Spleen (tissue), 11 donors: ENCODE measurements around the gene ERBB4. TPM values are rescaled to one million over a fixed set of nuclear protein-coding genes. Genes with fewer than 3 reads are reported as not detected.

Source experiments
- DNase-seq: peaks from one replicate; pipeline ENCODE4 v3.0.0-alpha.2; 2020
- H3K27ac ChIP-seq, 8 donors: fragments of 200-600 bp; sonication (generic) in 7 of 8; 1 replicate in 4 of 8; 2 replicates in 4 of 8; pipeline versions ENCODE4 v1.5.0 to v1.8.0; 2016 to 2021; ENCODE audit warnings: inconsistent platforms in 4 of 8, mild to moderate bottlenecking in 4 of 8, moderate library complexity in 1 of 8
- H3K27me3 ChIP-seq, 7 donors: fragments of 200-600 bp; sonication (generic) in 6 of 7; replicated peaks in 1 of 7; 1 replicate in 4 of 7; 2 replicates in 3 of 7; pipeline versions ENCODE4 v1.5.0 to v1.8.0; 2016 to 2021; ENCODE audit warnings: inconsistent platforms in 3 of 7, mild to moderate bottlenecking in 1 of 7
- H3K36me3 ChIP-seq, 6 donors: fragments of 200-600 bp; sonication (generic) in 5 of 6; 1 replicate in 4 of 6; 2 replicates in 2 of 6; pipeline versions ENCODE4 v1.5.0 to v1.8.0; 2016 to 2021; ENCODE audit warnings: inconsistent platforms in 2 of 6
- H3K4me1 ChIP-seq, 6 donors: fragments of 200-600 bp; sonication (generic) in 5 of 6; 1 replicate in 3 of 6; 2 replicates in 3 of 6; pipeline versions ENCODE4 v1.5.0 to v1.8.0; 2016 to 2021; ENCODE audit warnings: inconsistent platforms in 3 of 6
- H3K4me3 ChIP-seq, 8 donors: fragments of 200-600 bp; sonication (generic) in 7 of 8; 1 replicate in 4 of 8; 2 replicates in 4 of 8; pipeline versions ENCODE4 v1.5.0 to v1.8.0; 2016 to 2021; ENCODE audit warnings: inconsistent platforms in 4 of 8, mild to moderate bottlenecking in 4 of 8, moderate library complexity in 2 of 8
- H3K9me3 ChIP-seq, 8 donors: fragments of 200-600 bp; sonication (generic) in 7 of 8; 1 replicate in 4 of 8; 2 replicates in 4 of 8; pipeline versions ENCODE4 v1.5.0 to v1.8.0; 2016 to 2021; ENCODE audit warnings: inconsistent platforms in 4 of 8
- CTCF ChIP-seq, 11 experiments: fragments of 200-600 bp in 7 of 11; fragments of 450-650 bp in 4 of 11; sonication (generic) in 4 of 11; IDR thresholded peaks in 8 of 11; conservative IDR thresholded peaks in 3 of 11; 1 replicate in 7 of 11; 2 replicates in 4 of 11; pipeline versions ENCODE4 v1.4.0 to v1.8.0; 2016 to 2021; ENCODE audit warnings: antibody characterized with exemption in 11 of 11, inconsistent platforms in 4 of 11, mild to moderate bottlenecking in 1 of 11
- POLR2A ChIP-seq, 3 donors: fragments of 450-650 bp; IDR thresholded peaks; one replicate each; pipeline ENCODE4 v1.5.1; 2017; ENCODE audit warnings: antibody characterized with exemption in 3 of 3, mild to moderate bottlenecking in 1 of 3
- POLR2AphosphoS5 ChIP-seq, 3 donors: sonication (generic); formaldehyde crosslinking; IDR thresholded peaks; one replicate each; pipeline ENCODE4 v1.5.1; 2017; ENCODE audit warnings: antibody characterized with exemption in 3 of 3
- WGBS, 5 donors: extraction: QIAGEN DNeasy Blood & Tissue Kit in 3 of 5; methylation state at CpG; one replicate each; pipeline versions ENCODE4 v1.1.5 to v1.1.7; 2013 to 2018; 5-methylcytosine and 5-hydroxymethylcytosine counted together
- intact Hi-C: fragments of 100-400 bp; cut with DNase I; formaldehyde crosslinking; loops from one replicate; pipeline ENCODE4 v1.15.0; 2023; ENCODE audit warnings: low total_unique reads
- polyA plus RNA-seq, 3 donors: library from polyadenylated mRNA; stranded (reverse); fragments of 200-250 nt; gene quantifications; one replicate each; pipeline ENCODE4 v1.2.1, GENCODE V29; 2013
- total RNA-seq, 7 donors: library from RNA; depleted of rRNA in 3 of 7; stranded (reverse); fragments of >200 nt in 3 of 7; fragmentation: NEBNext Ultra II Directional in 4 of 7; extraction: Animal tissue kit (Norgen Biotek cat#: 25700) in 4 of 7; gene quantifications; one replicate each; pipeline versions ENCODE4 v1.1.0 to v1.2.1, GENCODE V29; 2016 to 2021
- donor health status: healthy with polysubstance abuse.
- donor health status: DM: no; HTN: no; CAD: no; lungs with moderate emphysema.
- donor health status: DM: no; HTN: no; CAD: no.
- donor health status: Bipolar disorder and iron deficiency.
- donor health status: healthy.
- donor health status: DM: no; HTN: no; CAD: no.
- donor health status: DM: yes; HTN: yes; CAD: no.

The ERBB4 gene
- total and polyA plus RNA-seq, 10 donors: under 0.01 to 1.4 (median 0.35) TPM

- 67 to 74% (median 71%) methylated on average over 6 of the region's 6 CpGs for WGBS, 5 donors
- H3K27ac ChIP-seq: no peak overlapping the region
- TF ChIP-seq POLR2A (IDR thresholded peaks at IDR 0.05) (no peak), POLR2AphosphoS5 (IDR thresholded peaks at IDR 0.05) (no peak), CTCF (IDR thresholded peaks at IDR 0.05 in 8 of 11, conservative IDR thresholded peaks at IDR 0.05 in 3 of 11) (no peak)
- H3K4me3 ChIP-seq: no peak overlapping the region
- no peak for DNase-seq
- peaks cover 0 to 3% (median 0%) of the 10 kb centered on the region in 8 donors for H3K9me3 ChIP-seq
- H3K4me1 ChIP-seq: no peaks in the 10 kb centered on the region
- no peaks in the 10 kb centered on the region for H3K27me3 ChIP-seq
- no peaks in the 10 kb centered on the region for H3K36me3 ChIP-seq
- intact Hi-C loops: no loop called here
Observed at GRCh38 chr2:211881449-211881848, 657.2 kb downstream of the ERBB4 start.

- peaks cover 0 to 3% (median 0%) of the 10 kb centered on the region in 8 donors for H3K9me3 ChIP-seq
- DNase-seq: no peak
- no peaks in the 10 kb centered on the region for H3K36me3 ChIP-seq
- no peaks in the 10 kb centered on the region for H3K27me3 ChIP-seq
- no peak for TF ChIP-seq CTCF (IDR thresholded peaks at IDR 0.05 in 8 of 11, conservative IDR thresholded peaks at IDR 0.05 in 3 of 11)
- TF ChIP-seq POLR2A (IDR thresholded peaks at IDR 0.05): no peak
- TF ChIP-seq POLR2AphosphoS5 (IDR thresholded peaks at IDR 0.05): no peak
- intact Hi-C loops: no loop called here
- no peak overlapping the region for H3K27ac ChIP-seq
- no peaks in the 10 kb centered on the region for H3K4me1 ChIP-seq
- no peak overlapping the region for H3K4me3 ChIP-seq
Observed at GRCh38 chr2:211879323-211879722, 659.3 kb downstream of the ERBB4 start.

- intact Hi-C loops: no loop called here
- 73 to 82% (median 77%) methylated on average over 4 of the region's 4 CpGs for WGBS, 5 donors
- Histone ChIP-seq H3K36me3 (no peaks in the 10 kb centered on the region), H3K4me3 (no peak overlapping the region), H3K27ac (no peak overlapping the region), H3K4me1 (no peaks in the 10 kb centered on the region), H3K9me3 (no peaks in the 10 kb centered on the region), H3K27me3 (no peaks in the 10 kb centered on the region)
- TF ChIP-seq CTCF (IDR thresholded peaks at IDR 0.05 in 8 of 11, conservative IDR thresholded peaks at IDR 0.05 in 3 of 11) (no peak), POLR2A (IDR thresholded peaks at IDR 0.05) (no peak), POLR2AphosphoS5 (IDR thresholded peaks at IDR 0.05) (no peak)
- no peak for DNase-seq
Observed at GRCh38 chr2:211877061-211877460, 661.5 kb downstream of the ERBB4 start.

GRCh38 chr2:211875488-211875887, 663.1 kb downstream of the ERBB4 start:
- no peaks in the 10 kb centered on the region for H3K36me3 ChIP-seq
- no peak for DNase-seq
- no peak overlapping the region for H3K4me3 ChIP-seq
- H3K4me1 ChIP-seq: no peaks in the 10 kb centered on the region
- H3K27me3 ChIP-seq: no peaks in the 10 kb centered on the region
- TF ChIP-seq POLR2A (IDR thresholded peaks at IDR 0.05): no peak
- no peaks in the 10 kb centered on the region for H3K9me3 ChIP-seq
- intact Hi-C loops: no loop called here
- H3K27ac ChIP-seq: no peak overlapping the region

GRCh38 chr2:211868996-211869533, 669.5 kb downstream of the ERBB4 start:
- no peaks in the 10 kb centered on the region for H3K27me3 ChIP-seq
- H3K36me3 ChIP-seq: no peaks in the 10 kb centered on the region
- H3K4me1 ChIP-seq: no peaks in the 10 kb centered on the region
- peaks cover 0 to 5% (median 0%) of the 10 kb centered on the region in 8 donors for H3K9me3 ChIP-seq
- intact Hi-C loops: no loop called here
- H3K4me3 ChIP-seq: no peak overlapping the region
- 80 to 90% (median 87%) methylated on average over 3 of the region's 3 CpGs for whole genome bisulfite sequencing, 5 donors
- TF ChIP-seq POLR2A (IDR thresholded peaks at IDR 0.05) (no peak), POLR2AphosphoS5 (IDR thresholded peaks at IDR 0.05) (no peak), CTCF (IDR thresholded peaks at IDR 0.05 in 8 of 11, conservative IDR thresholded peaks at IDR 0.05 in 3 of 11) (no peak)
- no peak overlapping the region for H3K27ac ChIP-seq
- no peak for DNase-seq
